SH-SY5Y (cell line): ENCODE results near the gene ADARB2.

Experiments used
- GATA2 ChIP-seq: IDR thresholded peaks from 2 replicates; pipeline ENCODE4 v1.6.1; 2011; ENCODE audit warnings: mild to moderate bottlenecking, low read depth, low read length
- GATA3 ChIP-seq: IDR thresholded peaks from 2 replicates; pipeline ENCODE4 v1.6.1; 2011; ENCODE audit warnings: low read depth, mild to moderate bottlenecking, low read length, moderate library complexity

DNA sequence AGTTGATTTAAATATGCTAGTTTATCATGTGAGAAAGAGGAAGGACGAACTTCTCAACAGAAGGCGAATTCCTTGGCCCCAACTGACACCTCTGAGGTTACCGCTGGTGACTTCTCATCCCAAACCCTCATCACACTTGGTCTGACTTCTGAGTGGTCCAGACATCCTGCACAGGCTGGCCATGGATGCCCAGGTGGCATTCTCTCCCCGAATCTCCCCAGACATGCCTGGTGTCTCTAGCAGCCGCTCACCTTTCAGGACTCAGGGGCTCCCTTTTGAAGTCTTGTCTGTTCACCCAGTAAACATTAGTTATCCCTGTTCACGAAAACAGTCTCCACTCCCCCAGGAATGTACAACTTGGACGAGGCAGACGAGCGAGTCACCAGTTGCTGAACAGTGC lies 157.7 kb downstream of the ADARB2 start:
- TF ChIP-seq GATA3 (no peak), GATA2 (no peak)
